PC-3 (cell line): ENCODE data around the gene AFTPH. TPM values are rescaled to one million over a fixed set of nuclear protein-coding genes. Genes with fewer than 3 reads are reported as not detected.

ENCODE experiments used
- ATAC-seq: fragments of 200-7000 bp; cut with Tn5 transposase; 2 replicates; pipeline ENCODE4 v1.9.1; 2020; ENCODE audit warnings: mild to moderate bottlenecking, moderate library complexity
- BruUV-seq: library from RNA; stranded (reverse); fragments of 400-500 nt; replicated peaks from 2 replicates; lab custom pipeline; 2021; lab: Mats Ljungman, UMichigan
- CTCF ChIA-PET: fragments of 300-600 bp; sonication (Branson Sonifier 250); formaldehyde crosslinking; loops from one replicate; lab custom pipeline; 2022; ENCODE audit warnings: antibody characterized with exemption; lab: Charles Lee
- POLR2A ChIA-PET: fragments of 300-600 bp; sonication (Branson Sonifier 250); formaldehyde crosslinking; loops from one replicate; lab custom pipeline; 2022; ENCODE audit warnings: antibody characterized with exemption; ENCODE audit not compliant: unreplicated experiment; lab: Charles Lee
- DNase-seq: peaks from one replicate; pipeline ENCODE4 v3.0.0-alpha.2; 2015
- H2AFZ ChIP-seq: fragments of 300-600 bp; sonication (generic); 2 replicates; pipeline ENCODE4 v1.6.0; 2016; ENCODE audit warnings: antibody characterized with exemption, low read length
- H3F3A ChIP-seq: fragments of 300-600 bp; sonication (generic); one replicate; pipeline ENCODE4 v1.6.0; 2017; ENCODE audit warnings: antibody characterized with exemption, low read length, control low read depth, mild to moderate bottlenecking; ENCODE audit not compliant: unreplicated experiment
- H3K27ac ChIP-seq: fragments of 300-600 bp; sonication (generic); 2 replicates; pipeline ENCODE4 v1.5.1; 2016; ENCODE audit warnings: mild to moderate bottlenecking, low read length
- H3K27me3 ChIP-seq: fragments of 300-600 bp; sonication (generic); 2 replicates; pipeline ENCODE4 v1.6.1; 2016; ENCODE audit warnings: low read length, mixed read lengths
- H3K36me3 ChIP-seq: fragments of 300-600 bp; sonication (generic); 2 replicates; pipeline ENCODE4 v1.6.1; 2016; ENCODE audit warnings: low read depth, mixed run types, low read length, mixed read lengths
- H3K4me1 ChIP-seq: fragments of 300-600 bp; sonication (generic); 2 replicates; pipeline ENCODE4 v1.5.1; 2016; ENCODE audit warnings: low read length; ENCODE audit not compliant: insufficient read depth
- H3K4me2 ChIP-seq: fragments of 300-600 bp; sonication (generic); 2 replicates; pipeline ENCODE4 v1.6.0; 2016; ENCODE audit warnings: low read length
- H3K4me3 ChIP-seq: fragments of 300-600 bp; sonication (generic); 2 replicates; pipeline ENCODE4 v1.5.1; 2016; ENCODE audit warnings: mild to moderate bottlenecking, low read length, mixed read lengths
- H3K79me2 ChIP-seq: fragments of 300-600 bp; sonication (generic); 2 replicates; pipeline ENCODE4 v1.6.1; 2017; ENCODE audit warnings: low read length, mixed read lengths
- H3K9ac ChIP-seq: fragments of 300-600 bp; sonication (generic); 2 replicates; pipeline ENCODE4 v1.6.0; 2016; ENCODE audit warnings: mild to moderate bottlenecking, low read length
- H3K9me2 ChIP-seq: fragments of 300-600 bp; sonication (generic); replicated peaks from 2 replicates; pipeline ENCODE4 v1.6.1; 2016; ENCODE audit warnings: mixed run types, low read length, mixed read lengths
- H3K9me3 ChIP-seq: fragments of 300-600 bp; sonication (generic); 2 replicates; pipeline ENCODE4 v1.6.1; 2016; ENCODE audit warnings: low read length, mixed read lengths
- H4K20me1 ChIP-seq: fragments of 300-600 bp; sonication (generic); 2 replicates; pipeline ENCODE4 v1.6.1; 2016; ENCODE audit warnings: low read length, mixed read lengths
- CTCF ChIP-seq: fragments of 300-600 bp; sonication (generic); conservative IDR thresholded peaks from 2 replicates; pipeline ENCODE4 v1.5.1; 2017; ENCODE audit warnings: antibody characterized with exemption, low read depth, mild to moderate bottlenecking, low read length
- EZH2 ChIP-seq: fragments of 300-600 bp; sonication (generic); IDR thresholded peaks from one replicate; pipeline ENCODE4 v1.6.1; 2017; ENCODE audit warnings: antibody characterized with exemption, mild to moderate bottlenecking, low read length; ENCODE audit not compliant: unreplicated experiment
- EZH2phosphoT487 ChIP-seq: fragments of 300-600 bp; sonication (generic); IDR thresholded peaks from 2 replicates; pipeline ENCODE4 v1.6.1; 2018; ENCODE audit warnings: mild to moderate bottlenecking, antibody characterized with exemption, low read length, borderline replicate concordance
- intact Hi-C: fragments of 100-400 bp; cut with micrococcal nuclease; formaldehyde crosslinking; loops from 2 replicates; pipeline ENCODE4 v1.9.0; 2023
- total RNA-seq: library from RNA; depleted of rRNA; stranded (reverse); fragments of >200 nt; gene quantifications from 2 replicates; pipeline ENCODE4 v1.2.3, GENCODE V29; 2014

AFTPH gene
- total RNA-seq, 1 experiment from 2014 or later: 26.6 TPM

GRCh38 chr2:64533882-64534281, 9.8 kb downstream of the AFTPH start:
- no peak for TF ChIP-seq EZH2
- no peaks in the 10 kb centered on the region for H3K9me3 ChIP-seq
- no peaks in the 10 kb centered on the region for H3F3A ChIP-seq
- H2AFZ ChIP-seq: no peak overlapping the region
- H3K4me2 ChIP-seq: peak overlapping the region; percentile 20; the same call in 1 of the 2 replicates
- BruUV-seq: no TSS peak
- peak overlapping the region; percentile 5; the same call in 1 of the 2 replicates for H3K9ac ChIP-seq
- ChIA-PET POLR2A (interaction anchor here (0.6 kb wide), 1 partner anchor 10 kb away, joined by 5 read pairs; no protein-coding TSS in a partner anchor), CTCF (interaction anchor here (0.6 kb wide), 1 partner anchor 32 kb away, joined by 5 read pairs; no protein-coding TSS in a partner anchor)
- intact Hi-C loops: no loop called here
- no peaks in the 10 kb centered on the region for H3K27me3 ChIP-seq
- no peak for DNase-seq
- no peaks in the 10 kb centered on the region for H4K20me1 ChIP-seq
- no peak overlapping the region for H3K27ac ChIP-seq
- peaks cover 29% of the 10 kb centered on the region for H3K4me1 ChIP-seq
- H3K36me3 ChIP-seq: 0 out of 2 replicates have a peak, but pooled peaks cover 3% of the 10 kb centered on the region
- ATAC-seq: no peak
- H3K79me2 ChIP-seq: peaks cover 96% of the 10 kb centered on the region
- H3K9me2 ChIP-seq: no peaks in the 10 kb centered on the region
- no peak overlapping the region for H3K4me3 ChIP-seq

GRCh38 chr2:64534363-64534762, 10.2 kb downstream of the AFTPH start:
- Histone ChIP-seq H3K9me3 (no peaks in the 10 kb centered on the region), H3K9me2 (no peaks in the 10 kb centered on the region), H3K79me2 (peaks cover 96% of the 10 kb centered on the region), H3F3A (no peaks in the 10 kb centered on the region), H3K4me3 (no peak overlapping the region), H3K27me3 (no peaks in the 10 kb centered on the region), H3K9ac (peak overlapping the region; percentile 5; the same call in 1 of the 2 replicates), H3K4me2 (0 out of 2 replicates have a peak overlapping the region, but pooled peaks have one; percentile 20), H2AFZ (no peak overlapping the region), H3K27ac (no peak overlapping the region), H3K36me3 (0 out of 2 replicates have a peak, but pooled peaks cover 3% of the 10 kb centered on the region), H4K20me1 (no peaks in the 10 kb centered on the region), H3K4me1 (peaks cover 34% of the 10 kb centered on the region)
- intact Hi-C loops: no loop called here
- TF ChIP-seq EZH2: no peak
- no peak for TF ChIP-seq CTCF
- no peak for TF ChIP-seq EZH2phosphoT487
- DNase-seq (peak; percentile 48), ATAC-seq (no peak)
- CTCF ChIA-PET: interaction anchor here (0.6 kb wide), 2 partner anchors 12 to 33 kb away, joined by 3 to 5 read pairs; no protein-coding TSS in a partner anchor
- no TSS peak for BruUV-seq
- POLR2A ChIA-PET: interaction anchor here (0.6 kb wide), 1 partner anchor 11 kb away, joined by 5 read pairs; no protein-coding TSS in a partner anchor

- TF ChIP-seq EZH2phosphoT487 (no peak), EZH2 (no peak), CTCF (no peak)
- H3K4me1 ChIP-seq: peaks cover 40% of the 10 kb centered on the region
- H2AFZ ChIP-seq: no peak overlapping the region
- ChIA-PET POLR2A (no interaction called here), CTCF (interaction anchor here (0.6 kb wide), 1 partner anchor 12 kb away, joined by 3 read pairs; no protein-coding TSS in a partner anchor)
- H3K4me2 ChIP-seq: no peak overlapping the region
- no TSS peak for BruUV-seq
- no peaks in the 10 kb centered on the region for H4K20me1 ChIP-seq
- DNase-seq: no peak
- H3K9ac ChIP-seq: no peak overlapping the region
- no peak for ATAC-seq
- H3F3A ChIP-seq: no peaks in the 10 kb centered on the region
- no peaks in the 10 kb centered on the region for H3K9me3 ChIP-seq
- intact Hi-C loops: no loop called here
- H3K79me2 ChIP-seq: peaks cover 96% of the 10 kb centered on the region
- H3K36me3 ChIP-seq: 0 out of 2 replicates have a peak, but pooled peaks cover 3% of the 10 kb centered on the region
- no peak overlapping the region for H3K4me3 ChIP-seq
- no peak overlapping the region for H3K27ac ChIP-seq
- no peaks in the 10 kb centered on the region for H3K27me3 ChIP-seq
- no peaks in the 10 kb centered on the region for H3K9me2 ChIP-seq
Measured at GRCh38 chr2:64535024-64535423, 10.9 kb downstream of the AFTPH start.
